ENCODE results near the gene USP28.

GRCh38 chr11:113778111-113778910, 97.1 kb downstream of the USP28 start:
- TF ChIP-seq CTCF (IDR thresholded peaks at IDR 0.05) (no peak), POLR2A (IDR thresholded peaks at IDR 0.05) (no peak)
